Activated naive CD4-positive, alpha-beta T cell treated with anti-CD3 and anti-CD28 coated beads, Interleukin-2, amount 10 ng/mL, durations not matched to agents 7 days and 5 days (primary cell): ENCODE data around the gene ILDR1.
"Not testable (repeated sequence)": the region's sequence is repeated elsewhere in the genome, so short reads cannot be mapped to it uniquely, and the experiment has no call there.

Experiments used
- CTCF ChIA-PET: fragments of 350-600 bp; sonication (Branson Sonifier 250); formaldehyde crosslinking; loops from one replicate; lab custom pipeline; 2021; ENCODE audit warnings: antibody characterized with exemption; lab: Charles Lee
- DNase-seq: peaks from one replicate; pipeline ENCODE4 v3.0.0-alpha.2; 2020
- H3K27ac Mint-ChIP-seq: one replicate; pipeline ENCODE4 v1.8.0; 2021; ENCODE audit warnings: mild to moderate bottlenecking, moderate library complexity, mixed read lengths
- H3K27me3 Mint-ChIP-seq: one replicate; pipeline ENCODE4 v1.8.0; 2021; ENCODE audit warnings: mild to moderate bottlenecking, mixed read lengths
- H3K36me3 Mint-ChIP-seq: one replicate; pipeline ENCODE4 v1.8.0; 2021; ENCODE audit warnings: mixed read lengths
- H3K4me1 Mint-ChIP-seq: one replicate; pipeline ENCODE4 v1.8.0; 2021; ENCODE audit warnings: mixed read lengths
- H3K4me3 Mint-ChIP-seq: one replicate; pipeline ENCODE4 v1.8.0; 2021; ENCODE audit warnings: mild to moderate bottlenecking, moderate library complexity, mixed read lengths
- H3K9me3 Mint-ChIP-seq: one replicate; pipeline ENCODE4 v1.8.0; 2021; ENCODE audit warnings: mixed read lengths

ILDR1 gene

GRCh38 chr3:121969631-121970030 lies 52.4 kb downstream of the ILDR1 start:
- H3K36me3 Mint-ChIP-seq, result no peaks in the 10 kb centered on the region
- DNase-seq, result no peak
- H3K4me1 Mint-ChIP-seq, result no peaks in the 10 kb centered on the region
- H3K27me3 Mint-ChIP-seq, result peaks cover 9% of the 10 kb centered on the region
- CTCF ChIA-PET, result interaction anchor here (1.2 kb wide), 1 partner anchor 10 kb away, joined by 3 read pairs; no protein-coding TSS in a partner anchor
- H3K9me3 Mint-ChIP-seq, result peaks cover 2% of the 10 kb centered on the region
- H3K27ac Mint-ChIP-seq, result no peak overlapping the region
- no peak overlapping the region for H3K4me3 Mint-ChIP-seq

- no peaks in the 10 kb centered on the region for H3K4me1 Mint-ChIP-seq
- no peaks in the 10 kb centered on the region for H3K9me3 Mint-ChIP-seq
Observed at GRCh38 chr3:121963608-121964007, 58.4 kb downstream of the ILDR1 start.

GRCh38 chr3:121962443-121962842 lies 59.6 kb downstream of the ILDR1 start:
- H3K36me3 Mint-ChIP-seq, result peaks cover 2% of the 10 kb centered on the region
- no peaks in the 10 kb centered on the region for H3K9me3 Mint-ChIP-seq
- DNase-seq, result no peak
- H3K4me1 Mint-ChIP-seq, result no peaks in the 10 kb centered on the region
- no peak overlapping the region for H3K27ac Mint-ChIP-seq
- H3K4me3 Mint-ChIP-seq, result no peak overlapping the region
- H3K27me3 Mint-ChIP-seq, result peaks cover 28% of the 10 kb centered on the region
- CTCF ChIA-PET, result no interaction called here

More at GRCh38 chr3:121963608-121964007, 58.4 kb downstream of the ILDR1 start:
- H3K27ac Mint-ChIP-seq, result no peak overlapping the region
- no peaks in the 10 kb centered on the region for H3K36me3 Mint-ChIP-seq
- CTCF ChIA-PET, result no interaction called here
- no peak overlapping the region for H3K4me3 Mint-ChIP-seq
- DNase-seq, result no peak
- H3K27me3 Mint-ChIP-seq, result peaks cover 28% of the 10 kb centered on the region

GRCh38 chr3:121961283-121961682 lies 60.8 kb downstream of the ILDR1 start:
- Mint-ChIP-seq H3K4me1 (no peaks in the 10 kb centered on the region), H3K36me3 (peaks cover 2% of the 10 kb centered on the region), H3K27me3 (peaks cover 22% of the 10 kb centered on the region), H3K4me3 (no peak overlapping the region), H3K9me3 (no peaks in the 10 kb centered on the region), H3K27ac (no peak overlapping the region)
- no peak for DNase-seq
- CTCF ChIA-PET, result no interaction called here

GRCh38 chr3:121958801-121959200 lies 63.2 kb downstream of the ILDR1 start:
- peaks cover 2% of the 10 kb centered on the region for H3K36me3 Mint-ChIP-seq
- H3K27ac Mint-ChIP-seq, result no peak overlapping the region
- peaks cover 2% of the 10 kb centered on the region for H3K9me3 Mint-ChIP-seq
- DNase-seq, result no peak
- no peak overlapping the region for H3K4me3 Mint-ChIP-seq
- CTCF ChIA-PET, result no interaction called here
- H3K27me3 Mint-ChIP-seq, result peaks cover 14% of the 10 kb centered on the region
- no peaks in the 10 kb centered on the region for H3K4me1 Mint-ChIP-seq

GRCh38 chr3:121957674-121958415 lies 64.2 kb downstream of the ILDR1 start:
- DNase-seq, result no peak
- CTCF ChIA-PET, result no interaction called here
- Mint-ChIP-seq H3K4me1 (no peaks in the 10 kb centered on the region), H3K9me3 (peaks cover 2% of the 10 kb centered on the region), H3K36me3 (peaks cover 2% of the 10 kb centered on the region), H3K27me3 (peaks cover 7% of the 10 kb centered on the region), H3K4me3 (no peak overlapping the region), H3K27ac (no peak overlapping the region)

- CTCF ChIA-PET, result no interaction called here
- H3K9me3 Mint-ChIP-seq, result peaks cover 2% of the 10 kb centered on the region
- no peaks in the 10 kb centered on the region for H3K27me3 Mint-ChIP-seq
- no peaks in the 10 kb centered on the region for H3K4me1 Mint-ChIP-seq
- peaks cover 2% of the 10 kb centered on the region for H3K36me3 Mint-ChIP-seq
- DNase-seq, result no peak
- no peak overlapping the region for H3K4me3 Mint-ChIP-seq
- no peak overlapping the region for H3K27ac Mint-ChIP-seq
Observed at GRCh38 chr3:121956363-121956762, 65.7 kb downstream of the ILDR1 start.

GRCh38 chr3:121951291-121951919 lies 70.6 kb downstream of the ILDR1 start:
- CTCF ChIA-PET, result no interaction called here
- H3K4me3 Mint-ChIP-seq, result no peak overlapping the region
- no peak for DNase-seq
- H3K27me3 Mint-ChIP-seq, result no peaks in the 10 kb centered on the region
- no peaks in the 10 kb centered on the region for H3K36me3 Mint-ChIP-seq
- peaks cover 2% of the 10 kb centered on the region for H3K9me3 Mint-ChIP-seq
- H3K27ac Mint-ChIP-seq, result no peak overlapping the region
- no peaks in the 10 kb centered on the region for H3K4me1 Mint-ChIP-seq

- Mint-ChIP-seq H3K4me1 (no peaks in the 10 kb centered on the region), H3K9me3 (no peaks in the 10 kb centered on the region), H3K36me3 (no peaks in the 10 kb centered on the region), H3K27me3 (no peaks in the 10 kb centered on the region), H3K4me3 (no peak overlapping the region), H3K27ac (no peak overlapping the region)
- CTCF ChIA-PET, result no interaction called here
- no peak for DNase-seq
Observed at GRCh38 chr3:121948641-121949040, 73.4 kb downstream of the ILDR1 start.

GRCh38 chr3:121943431-121943830 lies 78.6 kb downstream of the ILDR1 start:
- Mint-ChIP-seq H3K36me3 (peaks cover 8% of the 10 kb centered on the region), H3K4me3 (no peak overlapping the region), H3K9me3 (no peaks in the 10 kb centered on the region), H3K27me3 (no peaks in the 10 kb centered on the region), H3K27ac (no peak overlapping the region), H3K4me1 (no peaks in the 10 kb centered on the region)
- CTCF ChIA-PET, result no interaction called here
- no peak for DNase-seq

GRCh38 chr3:121942116-121942786 lies 79.8 kb downstream of the ILDR1 start:
- Mint-ChIP-seq H3K27ac (no peak overlapping the region), H3K36me3 (peaks cover 9% of the 10 kb centered on the region), H3K27me3 (no peaks in the 10 kb centered on the region), H3K9me3 (no peaks in the 10 kb centered on the region), H3K4me1 (no peaks in the 10 kb centered on the region), H3K4me3 (no peak overlapping the region)
- CTCF ChIA-PET, result no interaction called here
- no peak for DNase-seq

GRCh38 chr3:121941592-121941991 lies 80.5 kb downstream of the ILDR1 start:
- no peaks in the 10 kb centered on the region for H3K9me3 Mint-ChIP-seq
- no peak for DNase-seq
- H3K36me3 Mint-ChIP-seq, result peaks cover 9% of the 10 kb centered on the region
- CTCF ChIA-PET, result no interaction called here
- no peaks in the 10 kb centered on the region for H3K27me3 Mint-ChIP-seq
- H3K4me3 Mint-ChIP-seq, result no peak overlapping the region
- no peaks in the 10 kb centered on the region for H3K4me1 Mint-ChIP-seq
- no peak overlapping the region for H3K27ac Mint-ChIP-seq

- CTCF ChIA-PET, DNase-seq, H3K27me3 Mint-ChIP-seq, H3K4me3 Mint-ChIP-seq, H3K9me3 Mint-ChIP-seq, H3K4me1 Mint-ChIP-seq, H3K27ac Mint-ChIP-seq: not testable (repeated sequence)
- H3K36me3 Mint-ChIP-seq, result peaks cover 11% of the 10 kb centered on the region
Observed at GRCh38 chr3:121938141-121938855, 83.7 kb downstream of the ILDR1 start.
